HG03066 (cell line): ENCODE data around the gene KCTD6.

Experiments used
- ATAC-seq: cut with Tn5 transposase; IDR thresholded peaks from one replicate; pipeline ENCODE4 v1.9.1; 2021; ENCODE audit warnings: low read depth; ENCODE audit not compliant: unreplicated experiment

The KCTD6 gene

DNA sequence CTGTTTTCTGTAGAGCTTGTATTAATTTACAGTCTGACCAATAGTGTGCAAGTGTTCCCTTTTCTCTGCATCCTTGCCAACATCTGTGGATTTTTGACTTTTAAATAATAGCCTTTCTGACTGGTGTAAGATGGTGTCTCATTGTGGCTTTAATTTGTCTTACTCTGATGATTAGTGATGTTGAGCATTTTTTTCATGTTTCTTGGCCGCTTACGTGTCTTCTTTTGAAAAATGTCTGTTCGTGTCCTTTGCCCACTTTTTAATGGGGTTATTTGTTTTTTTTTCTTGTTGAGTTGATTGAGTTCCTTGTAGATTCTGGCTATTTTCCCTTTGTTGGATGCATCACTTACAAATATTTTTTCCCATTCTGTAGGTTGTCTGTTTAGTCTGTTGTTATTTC is 52.6 kb downstream of the KCTD6 start:
- no peak for ATAC-seq

DNA sequence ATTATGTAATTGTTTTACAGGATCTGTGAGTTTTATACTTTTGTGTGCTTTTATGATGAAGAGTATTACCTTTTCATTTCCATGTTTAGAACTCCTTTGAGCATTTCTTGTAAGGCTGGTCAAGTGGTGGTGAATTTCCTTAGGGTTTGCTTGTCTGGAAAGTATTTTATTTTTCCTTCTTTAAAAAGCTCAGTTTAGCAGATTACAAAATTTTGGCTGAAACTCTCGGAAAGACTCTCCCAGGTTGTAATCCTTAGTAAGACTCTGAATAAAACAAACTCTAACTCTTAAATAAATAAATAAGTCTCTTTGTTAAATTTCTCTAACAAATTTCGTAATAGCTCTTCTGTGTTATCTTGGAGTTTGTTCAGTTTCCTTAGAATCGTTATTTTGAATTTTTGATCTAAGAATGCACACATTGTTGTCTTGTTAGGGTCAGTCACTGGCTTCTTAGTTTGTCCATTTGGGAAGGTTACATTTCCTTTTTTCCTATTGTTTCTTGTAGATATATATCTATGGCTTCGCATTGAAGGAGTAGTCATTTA is 59.8 kb downstream of the KCTD6 start:
- ATAC-seq: no peak
